ENCODE measurements around the gene PRPF19.

DNA sequence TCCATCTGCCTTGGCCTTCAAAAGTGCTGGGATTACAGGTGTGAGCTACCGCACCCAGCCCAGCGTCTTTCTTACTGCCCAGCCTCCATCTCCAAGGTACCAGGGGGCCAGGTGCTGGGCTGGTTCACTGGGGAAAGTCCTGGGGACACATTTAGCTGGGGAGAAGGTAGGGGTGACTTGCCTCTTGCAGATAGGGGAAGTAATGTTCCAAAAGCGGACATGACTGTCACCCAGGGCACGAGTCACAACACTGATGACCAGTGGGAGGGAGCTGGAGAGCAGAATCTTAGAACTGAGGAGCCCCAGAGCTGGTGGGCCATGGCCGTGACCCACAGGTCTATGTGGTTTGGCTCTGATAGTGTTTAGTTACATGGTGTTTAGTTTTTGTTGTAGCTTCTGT lies 48.0 kb upstream of the PRPF19 start:
- no peak for TF ChIP-seq YY1 (IDR thresholded peaks at IDR 0.05; ENCODE audit: low read depth, low read length)
- TF ChIP-seq, protein P1, sequence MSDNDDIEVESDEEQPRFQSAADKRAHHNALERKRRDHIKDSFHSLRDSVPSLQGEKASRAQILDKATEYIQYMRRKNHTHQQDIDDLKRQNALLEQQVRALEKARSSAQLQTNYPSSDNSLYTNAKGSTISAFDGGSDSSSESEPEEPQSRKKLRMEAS (IDR thresholded peaks at IDR 0.05), result no peak
